Body of pancreas (tissue), 4 donors: ENCODE measurements around the gene LAMA2. TPM values are rescaled to one million over a fixed set of nuclear protein-coding genes. Genes with fewer than 3 reads are reported as not detected.

Experiments
- ATAC-seq: fragments of 150-250 bp; one replicate; pipeline ENCODE4 v1.9.1; 2016
- DNase-seq, 4 donors: peaks; one replicate each; pipeline ENCODE4 v3.0.0-alpha.2; 2019
- H3K27ac ChIP-seq, 4 donors: fragments of 200-600 bp; sonication (generic); 1 replicate in 3 of 4; 2 replicates in 1 of 4; pipeline versions ENCODE4 v1.5.1 to v1.6.1; 2016 to 2019; ENCODE audit warnings: mild to moderate bottlenecking in 1 of 4, mixed read lengths in 1 of 4, moderate library complexity in 1 of 4
- H3K27me3 ChIP-seq, 2 donors: fragments of 200-600 bp; sonication (generic); one replicate each; pipeline ENCODE4 v1.6.0; 2016; ENCODE audit warnings: mild to moderate bottlenecking in 1 of 2
- H3K36me3 ChIP-seq, 2 donors: fragments of 200-600 bp; sonication (generic); replicated peaks in 1 of 2; 2 replicates each; pipeline ENCODE4 v1.5.1; 2016; ENCODE audit warnings: low read depth in 2 of 2; ENCODE audit not compliant: insufficient read depth in 1 of 2
- H3K4me1 ChIP-seq: fragments of 200-600 bp; sonication (generic); one replicate; pipeline ENCODE4 v1.6.0; 2016
- H3K4me3 ChIP-seq, 2 donors: fragments of 200-600 bp; sonication (generic); 1 replicate in 1 of 2; 2 replicates in 1 of 2; pipeline ENCODE4 v1.5.1; 2016 to 2019
- H3K9me3 ChIP-seq, 3 donors: fragments of 200-600 bp; sonication (generic); 1 replicate in 2 of 3; 2 replicates in 1 of 3; pipeline ENCODE4 v1.5.1; 2016
- CTCF ChIP-seq, 7 experiments: fragments of 450-650 bp in 4 of 7; fragments of 200-600 bp in 3 of 7; sonication (generic) in 3 of 7; IDR thresholded peaks; one replicate each; pipeline ENCODE4 v1.5.1; 2016 to 2019; ENCODE audit warnings: antibody characterized with exemption in 7 of 7
- POLR2A ChIP-seq, 3 donors: fragments of 450-650 bp; IDR thresholded peaks; one replicate each; pipeline ENCODE4 v1.6.1; 2016; ENCODE audit warnings: antibody characterized with exemption in 3 of 3, mild to moderate bottlenecking in 2 of 3
- WGBS, 2 donors: methylation state at CpG; one replicate each; pipeline ENCODE4 v1.1.5; 2017; 5-methylcytosine and 5-hydroxymethylcytosine counted together
- intact Hi-C: fragments of 100-400 bp; cut with DNase I; formaldehyde crosslinking; loops from one replicate; pipeline ENCODE4 v1.15.1; 2023
- total RNA-seq, 2 donors: library from RNA; depleted of rRNA; stranded (reverse); fragments of >200 nt; gene quantifications; one replicate each; pipeline ENCODE4 v1.1.0, GENCODE V29; 2016

LAMA2 gene
- total RNA-seq, 2 donors from 2014 or later: 43.3 to 54.7 TPM

DNA sequence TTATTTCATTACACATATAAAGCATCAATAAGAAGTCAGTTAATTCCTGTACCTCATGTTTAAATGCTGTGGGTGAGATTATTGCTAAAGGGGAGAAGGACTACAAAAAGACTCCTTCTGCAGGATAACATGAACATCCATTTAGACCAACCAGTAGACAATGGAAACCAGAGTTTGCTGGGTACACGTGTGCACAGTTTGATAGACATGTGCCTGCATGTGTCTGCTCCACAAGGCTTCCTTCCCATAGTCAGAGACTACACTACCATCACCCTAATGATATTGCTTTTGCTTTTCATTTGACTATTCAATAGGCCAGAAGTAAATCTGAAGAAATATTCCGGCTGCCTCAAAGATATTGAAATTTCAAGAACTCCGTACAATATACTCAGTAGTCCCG lies 595.4 kb downstream of the LAMA2 start:
- no peak overlapping the region for H3K27ac ChIP-seq
- DNase-seq (no peak), ATAC-seq (no peak)
- H3K4me1 ChIP-seq: peaks cover 18% of the 10 kb centered on the region
- intact Hi-C loops: no loop called here
- H3K27me3 ChIP-seq: no peaks in the 10 kb centered on the region
- no peaks in the 10 kb centered on the region for H3K36me3 ChIP-seq
- TF ChIP-seq POLR2A (IDR thresholded peaks at IDR 0.05): no peak
- no peak for TF ChIP-seq CTCF (IDR thresholded peaks at IDR 0.05)
- no peak overlapping the region for H3K4me3 ChIP-seq
- 84 to 89% methylated on average over 4 of the region's 4 CpGs for WGBS, 2 donors
- no peaks in the 10 kb centered on the region for H3K9me3 ChIP-seq

GRCh38 chr6:129481706-129482105 lies 598.8 kb downstream of the LAMA2 start:
- H3K4me3 ChIP-seq: no peak overlapping the region
- no peaks in the 10 kb centered on the region for H3K9me3 ChIP-seq
- no peak for TF ChIP-seq CTCF (IDR thresholded peaks at IDR 0.05)
- no peak for TF ChIP-seq POLR2A (IDR thresholded peaks at IDR 0.05)
- DNase-seq (no peak), ATAC-seq (no peak)
- 89 to 93% methylated on average over 4 of the region's 4 CpGs for WGBS, 2 donors
- H3K27ac ChIP-seq: no peak overlapping the region
- intact Hi-C loops: no loop called here
- peaks cover 2% of the 10 kb centered on the region for H3K4me1 ChIP-seq
- no peaks in the 10 kb centered on the region for H3K27me3 ChIP-seq
- no peaks in the 10 kb centered on the region for H3K36me3 ChIP-seq

DNA sequence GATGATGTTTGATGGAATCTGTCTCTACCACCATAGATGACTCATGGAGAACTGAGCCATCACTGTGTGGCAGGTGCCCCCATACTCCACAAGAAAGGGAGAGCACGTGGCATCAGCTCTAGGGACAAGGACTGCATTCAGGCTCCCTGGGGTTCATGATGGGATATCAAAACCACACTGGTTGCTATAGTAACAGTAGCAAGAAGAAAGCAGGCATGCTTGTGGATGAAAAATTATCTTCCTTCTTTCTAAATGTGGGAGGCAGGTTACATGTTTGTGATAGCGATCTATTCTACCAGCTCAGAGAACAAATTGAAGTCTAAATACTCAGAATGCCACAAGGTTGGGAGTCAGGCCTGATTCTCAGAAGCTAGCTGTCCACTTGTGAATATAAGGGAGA lies 602.8 kb downstream of the LAMA2 start:
- Histone ChIP-seq H3K27ac (no peak overlapping the region), H3K27me3 (no peaks in the 10 kb centered on the region), H3K9me3 (no peaks in the 10 kb centered on the region), H3K4me1 (no peaks in the 10 kb centered on the region), H3K4me3 (no peak overlapping the region), H3K36me3 (no peaks in the 10 kb centered on the region)
- no peak for DNase-seq
- intact Hi-C loops: no loop called here
- WGBS, 2 donors: 91 to 97% methylated on average over 2 of the region's 2 CpGs
- TF ChIP-seq CTCF (IDR thresholded peaks at IDR 0.05): no peak
- TF ChIP-seq POLR2A (IDR thresholded peaks at IDR 0.05): no peak
- no peak for ATAC-seq

DNA sequence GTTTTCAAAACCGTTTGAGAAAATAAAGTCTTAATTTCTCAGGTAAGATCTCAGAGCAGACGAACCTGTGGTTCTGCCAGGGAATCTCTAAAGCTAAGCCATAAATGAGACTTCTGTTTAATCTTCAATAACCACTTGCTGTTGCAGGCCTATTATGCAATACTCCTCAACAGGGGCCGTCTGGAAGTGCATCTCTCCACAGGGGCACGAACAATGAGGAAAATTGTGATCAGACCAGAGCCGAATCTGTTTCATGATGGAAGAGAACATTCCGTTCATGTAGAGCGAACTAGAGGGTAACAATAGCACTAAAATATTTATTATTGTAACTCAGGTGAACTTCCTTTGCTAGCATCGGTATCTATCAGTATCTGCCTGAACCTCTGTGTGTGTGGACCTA lies 603.4 kb downstream of the LAMA2 start:
- Histone ChIP-seq H3K36me3 (no peaks in the 10 kb centered on the region), H3K4me3 (no peak overlapping the region), H3K27me3 (no peaks in the 10 kb centered on the region), H3K27ac (no peak overlapping the region), H3K9me3 (no peaks in the 10 kb centered on the region), H3K4me1 (no peaks in the 10 kb centered on the region)
- intact Hi-C loops: no loop called here
- DNase-seq (no peak), ATAC-seq (no peak)
- no peak for TF ChIP-seq POLR2A (IDR thresholded peaks at IDR 0.05)
- no peak for TF ChIP-seq CTCF (IDR thresholded peaks at IDR 0.05)
- WGBS, 2 donors: 63 to 75% methylated on average over 8 of the region's 8 CpGs

GRCh38 chr6:129488313-129488712 lies 605.4 kb downstream of the LAMA2 start:
- H3K4me3 ChIP-seq: no peak overlapping the region
- H3K36me3 ChIP-seq: no peaks in the 10 kb centered on the region
- ATAC-seq (no peak), DNase-seq (no peak)
- no peaks in the 10 kb centered on the region for H3K27me3 ChIP-seq
- no peaks in the 10 kb centered on the region for H3K4me1 ChIP-seq
- TF ChIP-seq CTCF (IDR thresholded peaks at IDR 0.05) (no peak), POLR2A (IDR thresholded peaks at IDR 0.05) (no peak)
- 49 to 60% methylated on average over 2 of the region's 2 CpGs for WGBS, 2 donors
- no peaks in the 10 kb centered on the region for H3K9me3 ChIP-seq
- intact Hi-C loops: no loop called here
- no peak overlapping the region for H3K27ac ChIP-seq
